ENCODE results near the gene NPTX1. TPM values are rescaled to one million over a fixed set of nuclear protein-coding genes. Genes with fewer than 3 reads are reported as not detected.

Gene NPTX1
- polyA plus RNA-seq, 1 donor from 2014 or later, result 0.56 TPM

DNA sequence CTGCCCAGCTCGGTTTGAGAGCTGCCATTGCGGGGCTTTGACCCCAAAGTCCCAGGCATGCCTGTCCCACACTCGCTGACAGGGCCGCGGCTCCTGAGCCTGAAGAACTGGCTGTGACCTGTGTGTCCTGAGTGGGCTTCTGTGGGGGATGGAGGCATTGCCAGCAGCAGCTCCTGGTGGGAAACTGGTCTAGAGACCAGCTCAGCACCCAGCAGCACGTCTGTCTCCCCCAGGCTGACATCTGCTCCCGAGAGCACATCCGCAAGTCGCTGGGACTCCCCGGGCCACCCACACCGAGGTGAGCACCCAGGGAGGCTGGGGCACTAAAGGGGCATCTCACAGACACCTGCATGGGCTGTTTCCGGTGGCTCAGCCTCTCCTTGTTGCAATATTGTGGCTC, 48.0 kb downstream of the NPTX1 start:
- Histone ChIP-seq H3K79me2 (replicated peaks; ENCODE audit: insufficient read depth, low read length) (no peaks in the 10 kb centered on the region), H4K20me1 (ENCODE audit: insufficient read depth) (no peaks in the 10 kb centered on the region), H3F3A (ENCODE audit: insufficient read depth, low read length, poor library complexity, severe bottlenecking) (no peaks in the 10 kb centered on the region), H3K4me3 (ENCODE audit: low read length) (no peak overlapping the region), H3K36me3 (ENCODE audit: insufficient read depth, low read length) (no peaks in the 10 kb centered on the region), H3K9ac (ENCODE audit: low read length) (no peak overlapping the region), H3K9me3 (ENCODE audit: low read length) (no peaks in the 10 kb centered on the region), H3K27me3 (ENCODE audit: insufficient read depth, low read depth, low read length) (no peaks in the 10 kb centered on the region), H3K27ac (ENCODE audit: low read length) (no peak overlapping the region), H3K9me2 (ENCODE audit: insufficient read depth, low read length) (no peaks in the 10 kb centered on the region), H3K4me2 (ENCODE audit: low read length) (no peak overlapping the region), H2AFZ (ENCODE audit: low read depth, low read length) (no peak overlapping the region)
- TF ChIP-seq MXI1 (conservative IDR thresholded peaks at IDR 0.05; ENCODE audit: poor library complexity, severe bottlenecking) (no peak), SMC3 (conservative IDR thresholded peaks at IDR 0.05; ENCODE audit: poor library complexity) (no peak), EZH2 (IDR thresholded peaks at IDR 0.05; ENCODE audit: borderline replicate concordance, insufficient read depth, low read length, poor library complexity, severe bottlenecking) (no peak), EP300 (conservative IDR thresholded peaks at IDR 0.05; ENCODE audit: poor library complexity, severe bottlenecking) (no peak), TAF1 (IDR thresholded peaks at IDR 0.05; ENCODE audit: low read depth) (no peak), RAD21 (conservative IDR thresholded peaks at IDR 0.05) (no peak), POLR2AphosphoS5 (IDR thresholded peaks at IDR 0.05) (no peak), CTCF (IDR thresholded peaks at IDR 0.05; ENCODE audit: poor library complexity, severe bottlenecking) (no peak)
- TF ChIP-seq, protein P1, sequence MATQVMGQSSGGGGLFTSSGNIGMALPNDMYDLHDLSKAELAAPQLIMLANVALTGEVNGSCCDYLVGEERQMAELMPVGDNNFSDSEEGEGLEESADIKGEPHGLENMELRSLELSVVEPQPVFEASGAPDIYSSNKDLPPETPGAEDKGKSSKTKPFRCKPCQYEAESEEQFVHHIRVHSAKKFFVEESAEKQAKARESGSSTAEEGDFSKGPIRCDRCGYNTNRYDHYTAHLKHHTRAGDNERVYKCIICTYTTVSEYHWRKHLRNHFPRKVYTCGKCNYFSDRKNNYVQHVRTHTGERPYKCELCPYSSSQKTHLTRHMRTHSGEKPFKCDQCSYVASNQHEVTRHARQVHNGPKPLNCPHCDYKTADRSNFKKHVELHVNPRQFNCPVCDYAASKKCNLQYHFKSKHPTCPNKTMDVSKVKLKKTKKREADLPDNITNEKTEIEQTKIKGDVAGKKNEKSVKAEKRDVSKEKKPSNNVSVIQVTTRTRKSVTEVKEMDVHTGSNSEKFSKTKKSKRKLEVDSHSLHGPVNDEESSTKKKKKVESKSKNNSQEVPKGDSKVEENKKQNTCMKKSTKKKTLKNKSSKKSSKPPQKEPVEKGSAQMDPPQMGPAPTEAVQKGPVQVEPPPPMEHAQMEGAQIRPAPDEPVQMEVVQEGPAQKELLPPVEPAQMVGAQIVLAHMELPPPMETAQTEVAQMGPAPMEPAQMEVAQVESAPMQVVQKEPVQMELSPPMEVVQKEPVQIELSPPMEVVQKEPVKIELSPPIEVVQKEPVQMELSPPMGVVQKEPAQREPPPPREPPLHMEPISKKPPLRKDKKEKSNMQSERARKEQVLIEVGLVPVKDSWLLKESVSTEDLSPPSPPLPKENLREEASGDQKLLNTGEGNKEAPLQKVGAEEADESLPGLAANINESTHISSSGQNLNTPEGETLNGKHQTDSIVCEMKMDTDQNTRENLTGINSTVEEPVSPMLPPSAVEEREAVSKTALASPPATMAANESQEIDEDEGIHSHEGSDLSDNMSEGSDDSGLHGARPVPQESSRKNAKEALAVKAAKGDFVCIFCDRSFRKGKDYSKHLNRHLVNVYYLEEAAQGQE (IDR thresholded peaks at IDR 0.05; ENCODE audit: borderline replicate concordance), result no peak

- Histone ChIP-seq H2AFZ (ENCODE audit: low read depth, low read length) (no peak overlapping the region), H3K4me2 (ENCODE audit: low read length) (no peak overlapping the region), H3K36me3 (ENCODE audit: insufficient read depth, low read length) (no peaks in the 10 kb centered on the region), H3K9ac (ENCODE audit: low read length) (no peak overlapping the region), H3K9me2 (ENCODE audit: insufficient read depth, low read length) (no peaks in the 10 kb centered on the region), H3K27ac (ENCODE audit: low read length) (no peak overlapping the region), H3K9me3 (ENCODE audit: low read length) (no peaks in the 10 kb centered on the region), H3F3A (ENCODE audit: insufficient read depth, low read length, poor library complexity, severe bottlenecking) (no peaks in the 10 kb centered on the region), H3K79me2 (replicated peaks; ENCODE audit: insufficient read depth, low read length) (no peaks in the 10 kb centered on the region), H3K27me3 (ENCODE audit: insufficient read depth, low read depth, low read length) (no peaks in the 10 kb centered on the region), H3K4me3 (ENCODE audit: low read length) (no peak overlapping the region), H4K20me1 (ENCODE audit: insufficient read depth) (no peaks in the 10 kb centered on the region)
- TF ChIP-seq RAD21 (conservative IDR thresholded peaks at IDR 0.05), result no peak
- TF ChIP-seq POLR2AphosphoS5 (IDR thresholded peaks at IDR 0.05), result no peak
Measured at GRCh38 chr17:80427366-80428282, 48.8 kb downstream of the NPTX1 start.

Data from neural cell (in vitro differentiated cells).